Measurements from ENCODE around the gene NHERF1. TPM values are rescaled to one million over a fixed set of nuclear protein-coding genes. Genes with fewer than 3 reads are reported as not detected.

NHERF1 gene
- total RNA-seq, 1 donor, result 22.1 TPM

DNA sequence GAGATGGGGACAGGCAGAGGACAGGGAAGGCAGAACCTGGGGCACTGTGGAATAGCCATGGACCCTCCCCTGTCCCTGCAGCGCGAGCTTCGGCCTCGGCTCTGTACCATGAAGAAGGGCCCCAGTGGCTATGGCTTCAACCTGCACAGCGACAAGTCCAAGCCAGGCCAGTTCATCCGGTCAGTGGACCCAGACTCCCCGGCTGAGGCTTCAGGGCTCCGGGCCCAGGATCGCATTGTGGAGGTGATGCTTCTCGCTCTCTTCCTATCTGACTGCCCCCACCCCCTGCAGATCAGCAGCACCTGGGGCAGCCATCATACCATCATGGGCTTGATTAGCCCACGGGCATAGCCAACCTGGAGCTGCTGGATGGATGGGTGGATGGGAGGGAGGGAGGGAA is 13.5 kb downstream of the NHERF1 start:
- peaks cover 25% of the 10 kb centered on the region for H3K79me2 ChIP-seq (ENCODE audit: insufficient read depth, low read length)
- TF ChIP-seq, protein P1, sequence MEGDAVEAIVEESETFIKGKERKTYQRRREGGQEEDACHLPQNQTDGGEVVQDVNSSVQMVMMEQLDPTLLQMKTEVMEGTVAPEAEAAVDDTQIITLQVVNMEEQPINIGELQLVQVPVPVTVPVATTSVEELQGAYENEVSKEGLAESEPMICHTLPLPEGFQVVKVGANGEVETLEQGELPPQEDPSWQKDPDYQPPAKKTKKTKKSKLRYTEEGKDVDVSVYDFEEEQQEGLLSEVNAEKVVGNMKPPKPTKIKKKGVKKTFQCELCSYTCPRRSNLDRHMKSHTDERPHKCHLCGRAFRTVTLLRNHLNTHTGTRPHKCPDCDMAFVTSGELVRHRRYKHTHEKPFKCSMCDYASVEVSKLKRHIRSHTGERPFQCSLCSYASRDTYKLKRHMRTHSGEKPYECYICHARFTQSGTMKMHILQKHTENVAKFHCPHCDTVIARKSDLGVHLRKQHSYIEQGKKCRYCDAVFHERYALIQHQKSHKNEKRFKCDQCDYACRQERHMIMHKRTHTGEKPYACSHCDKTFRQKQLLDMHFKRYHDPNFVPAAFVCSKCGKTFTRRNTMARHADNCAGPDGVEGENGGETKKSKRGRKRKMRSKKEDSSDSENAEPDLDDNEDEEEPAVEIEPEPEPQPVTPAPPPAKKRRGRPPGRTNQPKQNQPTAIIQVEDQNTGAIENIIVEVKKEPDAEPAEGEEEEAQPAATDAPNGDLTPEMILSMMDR (IDR thresholded peaks at IDR 0.05; ENCODE audit: extremely low read depth, low read depth, low read length), result no peak
- H3K27ac ChIP-seq (ENCODE audit: low read depth, low read length), result no peak overlapping the region
- no peaks in the 10 kb centered on the region for H3K36me3 ChIP-seq (ENCODE audit: insufficient read depth, low read length)
- no peak overlapping the region for H3K4me3 ChIP-seq (ENCODE audit: insufficient read depth, low read length)
- peak; percentile 82 for DNase-seq (ENCODE audit: insufficient read length, low spot score, missing footprints)
- no peak overlapping the region for H2AFZ ChIP-seq (ENCODE audit: low read length)
- no peaks in the 10 kb centered on the region for H3K27me3 ChIP-seq (ENCODE audit: insufficient read depth, low read length)
- peaks cover 35% of the 10 kb centered on the region for H3K4me1 ChIP-seq (ENCODE audit: insufficient read depth, low read length)
- no peaks in the 10 kb centered on the region for H3K9me3 ChIP-seq (ENCODE audit: low read depth, low read length)
- H4K20me1 ChIP-seq (ENCODE audit: insufficient read depth, low read length), result peaks cover 12% of the 10 kb centered on the region
- H3K4me2 ChIP-seq (ENCODE audit: insufficient read depth, low read length), result no peak overlapping the region

DNA sequence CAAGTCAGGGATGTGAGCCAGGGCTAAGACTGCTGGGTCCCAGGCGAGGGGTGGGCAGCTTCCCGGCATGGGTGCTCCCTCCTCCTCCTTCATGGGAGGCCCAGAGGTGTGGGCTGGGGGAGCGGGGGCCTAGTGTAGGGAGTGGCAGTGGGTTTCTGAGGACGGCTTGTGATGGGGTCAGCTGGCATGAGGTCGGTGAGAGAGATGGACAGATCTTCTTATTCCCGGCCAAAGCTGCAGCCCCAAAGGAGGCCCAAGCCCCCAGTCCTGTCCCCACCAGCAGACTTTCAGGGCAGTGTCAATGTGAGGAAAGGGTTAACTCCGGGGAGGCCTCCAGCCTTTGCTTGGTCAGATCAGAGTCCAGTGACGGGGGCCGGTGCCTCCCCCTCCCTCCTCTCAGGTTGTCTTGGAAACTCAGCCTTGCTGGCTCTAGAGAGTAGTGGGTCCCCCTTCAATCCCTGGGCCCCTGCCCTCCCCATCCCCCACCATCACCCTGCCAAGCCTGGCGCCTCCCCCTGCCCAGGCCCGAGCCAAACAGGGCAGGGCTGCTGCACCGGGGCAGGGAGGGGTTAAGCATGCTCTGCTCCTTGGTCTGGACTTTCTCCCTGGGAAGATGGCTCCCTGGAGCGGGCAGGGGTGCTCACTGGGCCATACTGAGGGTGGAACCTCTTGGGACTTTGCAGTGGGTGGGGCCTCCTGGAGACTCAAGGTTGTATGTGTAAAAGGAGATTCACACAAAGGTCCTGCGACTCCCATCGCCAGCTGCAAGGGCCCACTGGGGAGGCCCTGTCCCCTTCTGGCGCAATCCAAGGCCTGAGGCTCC is 15.3 kb downstream of the NHERF1 start:
- Histone ChIP-seq H3K4me1 (ENCODE audit: insufficient read depth, low read length) (peaks cover 35% of the 10 kb centered on the region), H3K4me3 (ENCODE audit: insufficient read depth, low read length) (no peak overlapping the region), H3K36me3 (ENCODE audit: insufficient read depth, low read length) (no peaks in the 10 kb centered on the region), H3K27me3 (ENCODE audit: insufficient read depth, low read length) (no peaks in the 10 kb centered on the region), H4K20me1 (ENCODE audit: insufficient read depth, low read length) (peaks cover 4% of the 10 kb centered on the region), H3K9me3 (ENCODE audit: low read depth, low read length) (no peaks in the 10 kb centered on the region), H3K27ac (ENCODE audit: low read depth, low read length) (no peak overlapping the region), H2AFZ (ENCODE audit: low read length) (no peak overlapping the region), H3K4me2 (ENCODE audit: insufficient read depth, low read length) (no peak overlapping the region), H3K79me2 (ENCODE audit: insufficient read depth, low read length) (peaks cover 10% of the 10 kb centered on the region)
- peak; percentile 61 for DNase-seq (ENCODE audit: insufficient read length, low spot score, missing footprints)
- TF ChIP-seq, protein P1 (IDR thresholded peaks at IDR 0.05; ENCODE audit: extremely low read depth, low read depth, low read length), result no peak

DNA sequence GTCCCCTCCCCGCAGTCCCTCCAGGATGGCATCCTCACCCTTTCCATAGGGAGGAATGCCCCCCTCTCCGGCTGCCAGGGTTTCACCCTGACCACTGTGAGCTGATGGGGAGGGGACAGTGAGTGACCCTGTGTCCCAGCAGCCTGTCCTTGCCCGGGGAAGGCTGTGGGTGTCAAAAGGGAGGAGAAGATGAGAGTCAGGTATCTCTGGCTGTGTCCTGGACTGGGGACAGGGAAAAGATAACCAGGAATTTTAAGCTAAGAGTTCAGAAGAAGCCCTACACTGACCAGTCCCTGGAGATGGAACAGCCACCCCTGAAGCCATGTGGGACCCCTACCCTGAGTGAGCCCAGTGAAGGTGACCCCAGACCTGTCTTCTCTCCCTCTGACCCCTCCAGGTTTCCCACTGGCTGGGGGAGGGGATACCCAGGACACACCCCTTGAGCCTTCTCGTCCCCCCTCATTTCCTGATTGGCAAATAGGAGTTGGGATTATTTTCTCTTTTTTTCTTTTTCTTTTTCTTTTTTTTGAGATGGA is 16.4 kb downstream of the NHERF1 start:
- Histone ChIP-seq H3K27me3 (ENCODE audit: insufficient read depth, low read length) (no peaks in the 10 kb centered on the region), H3K79me2 (ENCODE audit: insufficient read depth, low read length) (peaks cover 6% of the 10 kb centered on the region), H3K27ac (ENCODE audit: low read depth, low read length) (no peak overlapping the region), H3K9me3 (ENCODE audit: low read depth, low read length) (no peaks in the 10 kb centered on the region), H3K4me3 (ENCODE audit: insufficient read depth, low read length) (no peak overlapping the region), H2AFZ (ENCODE audit: low read length) (no peak overlapping the region), H4K20me1 (ENCODE audit: insufficient read depth, low read length) (peaks cover under 1% of the 10 kb centered on the region), H3K36me3 (ENCODE audit: insufficient read depth, low read length) (no peaks in the 10 kb centered on the region), H3K4me1 (ENCODE audit: insufficient read depth, low read length) (peaks cover 31% of the 10 kb centered on the region), H3K4me2 (ENCODE audit: insufficient read depth, low read length) (no peak overlapping the region)
- TF ChIP-seq, protein P1 (IDR thresholded peaks at IDR 0.05; ENCODE audit: extremely low read depth, low read depth, low read length), result no peak
- peak; percentile 84 for DNase-seq (ENCODE audit: insufficient read length, low spot score, missing footprints)

DNA sequence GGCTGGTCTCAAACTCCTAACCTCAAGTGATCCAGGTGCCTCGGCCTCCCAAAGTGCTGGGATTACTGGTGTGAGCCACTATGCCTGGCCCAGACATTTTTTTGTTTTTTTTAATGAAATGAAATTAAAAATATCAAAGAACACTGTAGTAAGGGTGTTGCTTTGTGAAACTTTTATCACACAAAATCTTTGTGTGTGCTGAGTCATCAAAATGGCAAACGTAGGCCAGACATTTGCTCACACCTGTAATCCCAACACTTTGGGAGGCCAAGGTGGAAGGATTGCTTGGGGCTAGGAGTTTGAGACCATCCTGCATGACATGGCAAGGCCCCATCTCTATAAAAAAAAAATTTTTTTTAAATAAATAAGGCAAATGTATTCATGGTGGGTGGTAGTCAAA is 18.0 kb downstream of the NHERF1 start:
- H3K79me2 ChIP-seq (ENCODE audit: insufficient read depth, low read length), result no peaks in the 10 kb centered on the region
- H4K20me1 ChIP-seq (ENCODE audit: insufficient read depth, low read length), result peaks cover 6% of the 10 kb centered on the region
- no peak overlapping the region for H3K4me2 ChIP-seq (ENCODE audit: insufficient read depth, low read length)
- no peak overlapping the region for H3K4me3 ChIP-seq (ENCODE audit: insufficient read depth, low read length)
- DNase-seq (ENCODE audit: insufficient read length, low spot score, missing footprints), result no peak
- H3K4me1 ChIP-seq (ENCODE audit: insufficient read depth, low read length), result peaks cover 20% of the 10 kb centered on the region
- H3K9me3 ChIP-seq (ENCODE audit: low read depth, low read length), result no peaks in the 10 kb centered on the region
- H3K36me3 ChIP-seq (ENCODE audit: insufficient read depth, low read length), result peaks cover 11% of the 10 kb centered on the region
- TF ChIP-seq, protein P1 (IDR thresholded peaks at IDR 0.05; ENCODE audit: extremely low read depth, low read depth, low read length), result no peak
- H3K27me3 ChIP-seq (ENCODE audit: insufficient read depth, low read length), result no peaks in the 10 kb centered on the region
- H2AFZ ChIP-seq (ENCODE audit: low read length), result no peak overlapping the region
- no peak overlapping the region for H3K27ac ChIP-seq (ENCODE audit: low read depth, low read length)
